ENCODE results near the gene HADH. TPM values are rescaled to one million over a fixed set of nuclear protein-coding genes. Genes with fewer than 3 reads are reported as not detected.

The HADH gene
- total RNA-seq, 2 donors from 2014 or later: 44.0 to 48.1 TPM

DNA sequence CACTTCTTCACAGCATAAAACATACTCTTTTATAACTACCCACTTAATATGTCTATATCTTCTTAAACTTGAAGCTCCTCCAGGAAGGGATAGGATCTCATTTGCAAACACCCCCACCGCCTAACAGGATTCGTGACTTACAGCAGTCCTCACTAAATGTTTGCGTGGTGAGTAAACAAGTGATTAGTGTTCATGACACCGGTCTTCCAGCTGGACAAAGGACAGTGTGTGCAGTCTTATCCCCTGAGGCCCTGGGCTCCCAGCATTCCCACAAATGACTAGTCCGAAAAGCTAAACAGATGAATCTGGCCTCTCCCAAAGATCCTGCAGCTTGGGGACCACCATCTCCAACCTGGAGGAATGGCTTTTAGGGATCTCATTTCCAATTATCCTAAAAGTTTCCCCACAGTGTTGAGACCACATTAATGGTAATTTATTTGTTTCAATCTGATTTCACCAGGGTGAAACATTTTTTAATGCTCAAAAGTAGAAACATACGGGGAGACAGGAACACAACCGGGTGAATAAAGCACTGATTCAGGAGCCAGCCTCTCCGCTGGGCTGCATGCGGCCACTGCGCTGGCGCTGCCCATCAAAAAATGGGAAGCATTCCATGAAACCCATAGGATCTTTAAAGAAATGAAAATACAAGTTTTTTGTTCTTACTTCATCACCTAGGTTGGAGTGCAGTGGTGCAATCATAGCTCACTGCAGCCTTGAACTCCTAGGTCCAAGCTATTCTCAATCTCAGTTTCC is 69.2 kb downstream of the HADH start:
- Mint-ChIP-seq H3K9me3 (no peaks in the 10 kb centered on the region), H3K27ac (peak overlapping the region; percentile 11 to 76), H3K36me3 (peaks cover 8 to 43% of the 10 kb centered on the region in 2 donors)
- no peak for DNase-seq (ENCODE audit: low spot score in 2 of 2)
- ATAC-seq: no peak

DNA sequence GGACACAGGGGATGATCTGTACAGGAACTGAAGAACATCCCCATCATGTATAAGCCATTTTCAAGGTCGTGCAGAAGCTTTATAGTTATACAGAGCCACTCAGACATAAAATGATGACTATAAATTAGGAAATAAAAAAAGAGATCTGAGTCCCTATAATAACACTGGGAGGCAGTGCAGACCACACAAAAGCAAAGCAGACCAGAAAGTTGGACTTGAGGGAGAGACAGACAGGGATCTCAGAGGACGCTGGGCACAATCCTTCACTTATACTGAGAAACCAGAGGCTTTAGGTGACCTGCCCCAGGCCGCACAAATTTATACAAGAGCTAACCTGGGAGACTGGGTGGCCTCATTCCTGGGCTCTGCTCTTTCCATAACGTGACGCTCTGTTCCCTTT is 70.5 kb downstream of the HADH start:
- DNase-seq (ENCODE audit: low spot score in 2 of 2): no peak
- ATAC-seq: no peak
- Mint-ChIP-seq H3K9me3 (no peaks in the 10 kb centered on the region), H3K36me3 (peaks cover 6 to 51% of the 10 kb centered on the region in 2 donors), H3K27ac (peak overlapping the region; percentile 25 to 38)

DNA sequence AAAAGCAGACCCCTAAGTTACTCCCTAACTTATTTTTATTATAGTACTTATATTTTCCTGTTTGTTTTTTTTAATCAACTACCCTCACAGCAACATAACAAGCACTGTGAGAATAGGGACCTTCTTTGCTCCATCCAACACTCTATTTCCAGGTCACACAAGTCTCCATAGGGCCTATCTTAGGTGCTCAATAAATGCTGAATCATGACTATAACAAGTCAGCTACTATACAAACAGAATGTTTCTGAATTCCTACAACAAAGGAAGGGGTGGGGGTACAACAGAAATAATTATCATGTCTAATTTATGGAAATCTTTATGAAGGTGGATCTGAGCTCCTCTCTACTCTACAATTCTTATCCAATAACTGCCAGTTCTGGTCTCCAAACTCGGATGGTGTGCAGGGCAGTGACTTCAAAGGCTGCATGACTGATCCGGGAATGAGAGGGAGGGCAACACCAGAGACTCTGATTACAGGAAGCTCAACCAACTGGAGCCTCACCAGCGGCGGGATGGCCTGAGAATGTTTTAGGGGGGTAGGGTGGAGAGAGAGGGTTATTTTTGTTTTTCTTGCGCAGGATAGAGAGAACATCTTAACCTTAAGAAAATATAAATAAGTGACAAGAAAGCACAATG is 71.1 kb downstream of the HADH start:
- peak overlapping the region; percentile 25 to 53 for H3K27ac Mint-ChIP-seq
- no peaks in the 10 kb centered on the region for H3K9me3 Mint-ChIP-seq
- peaks cover 6 to 49% of the 10 kb centered on the region in 2 donors for H3K36me3 Mint-ChIP-seq

DNA sequence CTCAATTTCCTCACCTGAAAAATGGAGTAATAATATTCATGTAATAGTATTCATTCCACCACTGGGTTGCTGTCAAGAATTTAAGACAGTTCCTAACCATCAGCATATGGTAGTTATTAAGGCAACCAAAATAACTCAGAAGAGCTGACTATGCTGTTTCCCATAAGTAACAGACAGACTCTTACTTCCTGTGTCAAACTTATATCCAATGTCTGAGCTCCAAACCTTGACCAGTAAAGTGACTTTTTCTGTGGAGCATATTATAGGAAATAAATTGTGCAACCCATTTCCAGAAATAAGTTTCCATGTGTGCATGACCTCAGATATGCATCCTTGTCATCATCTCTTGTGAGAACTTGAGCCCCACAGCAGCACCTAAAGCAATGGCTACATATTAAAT is 78.8 kb downstream of the HADH start:
- Mint-ChIP-seq H3K27ac (peak overlapping the region; percentile 48 to 56), H3K9me3 (no peaks in the 10 kb centered on the region), H3K36me3 (peaks cover 9 to 78% of the 10 kb centered on the region in 2 donors)
- no peak for ATAC-seq
- DNase-seq (ENCODE audit: low spot score in 2 of 2): no peak

More for the DNA sequence above, 71.1 kb downstream of the HADH start:
- ATAC-seq (no peak), DNase-seq (ENCODE audit: low spot score in 2 of 2) (no peak)

DNA sequence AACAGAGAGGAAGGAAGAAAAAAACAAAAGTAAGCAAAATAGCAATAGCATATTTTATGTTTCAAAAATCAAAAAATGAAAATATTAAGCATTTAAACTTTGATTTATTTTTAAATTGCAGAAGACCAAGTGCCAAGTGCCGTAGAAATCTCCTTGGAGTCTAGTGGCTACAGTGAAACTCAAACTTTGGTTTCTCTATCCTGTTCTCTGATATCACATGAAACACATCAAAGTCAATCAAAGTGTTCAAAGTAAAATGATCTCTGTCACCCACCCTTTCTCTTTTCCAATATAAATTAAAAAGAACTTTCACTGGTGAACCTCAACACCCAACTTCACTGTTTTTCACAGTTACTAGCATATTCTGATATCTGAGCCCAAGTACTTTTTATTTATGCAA is 81.1 kb downstream of the HADH start:
- ATAC-seq: peak; percentile 36 to 43
- Mint-ChIP-seq H3K36me3 (peaks cover 22 to 78% of the 10 kb centered on the region in 2 donors), H3K9me3 (no peaks in the 10 kb centered on the region), H3K27ac (peak overlapping the region; percentile 68 to 92)
- no peak for DNase-seq (ENCODE audit: low spot score in 2 of 2)

DNA sequence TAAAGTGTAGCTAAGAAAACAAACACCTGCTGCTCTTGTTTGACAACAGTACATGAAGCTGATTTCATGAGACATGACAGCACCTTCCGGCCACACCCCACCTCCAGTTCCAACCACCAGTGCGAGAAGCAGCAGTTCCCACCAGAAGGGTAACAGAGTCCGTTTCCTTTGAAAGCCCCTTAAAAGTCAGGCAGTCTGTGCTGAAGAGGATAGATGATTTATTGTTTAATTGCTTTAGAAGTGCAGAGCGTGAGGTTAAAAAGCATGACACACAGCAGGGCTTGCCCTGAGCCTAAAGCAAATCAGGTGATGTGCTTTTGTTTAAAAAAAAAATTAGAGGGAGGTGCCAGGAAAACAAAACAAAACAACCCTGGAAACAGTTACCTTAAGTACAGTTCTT is 82.6 kb downstream of the HADH start:
- Mint-ChIP-seq H3K9me3 (no peaks in the 10 kb centered on the region), H3K27ac (peak overlapping the region; percentile 68 to 92), H3K36me3 (peaks cover 22 to 65% of the 10 kb centered on the region in 2 donors)
- no peak for DNase-seq (ENCODE audit: low spot score in 2 of 2)
- peak; percentile 68 to 74 for ATAC-seq

DNA sequence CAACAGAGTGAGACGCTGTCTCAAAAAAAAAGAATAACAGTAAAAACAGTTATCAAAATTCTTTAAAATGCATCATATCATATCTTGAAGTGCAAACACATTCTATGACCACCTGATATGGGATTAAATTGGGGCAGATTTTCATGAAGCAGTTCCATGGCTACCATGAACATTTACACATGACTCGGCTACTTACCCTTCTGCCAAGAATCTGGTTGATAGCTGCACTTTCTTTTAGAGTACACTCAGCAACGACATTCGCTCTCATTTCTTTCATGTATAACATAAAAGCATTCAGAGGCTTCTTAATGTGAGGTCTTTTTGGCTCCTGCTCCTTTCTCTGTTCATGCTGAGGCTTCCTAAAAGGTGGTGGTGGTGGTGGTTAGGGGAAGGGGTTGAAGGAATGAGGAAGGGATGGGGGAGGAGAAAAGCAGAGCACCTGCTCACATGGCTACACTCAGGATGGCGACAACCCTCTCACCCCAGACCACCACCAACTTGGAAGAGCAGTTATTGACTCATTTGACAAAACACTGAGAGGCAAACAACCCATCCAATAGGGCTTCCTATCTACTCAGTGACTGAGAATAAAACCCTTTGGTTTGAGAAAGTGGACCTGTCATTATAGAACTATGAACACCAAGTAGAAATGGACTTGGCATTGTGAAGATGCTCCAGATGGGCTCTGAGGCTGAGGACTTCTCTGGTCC is 88.5 kb downstream of the HADH start:
- Mint-ChIP-seq H3K9me3 (no peaks in the 10 kb centered on the region), H3K27ac (peak overlapping the region; percentile 82 to 90), H3K36me3 (peaks cover 35 to 67% of the 10 kb centered on the region in 2 donors)
- ATAC-seq (peak; percentile 39 to 42), DNase-seq (ENCODE audit: low spot score in 2 of 2) (no peak)

DNA sequence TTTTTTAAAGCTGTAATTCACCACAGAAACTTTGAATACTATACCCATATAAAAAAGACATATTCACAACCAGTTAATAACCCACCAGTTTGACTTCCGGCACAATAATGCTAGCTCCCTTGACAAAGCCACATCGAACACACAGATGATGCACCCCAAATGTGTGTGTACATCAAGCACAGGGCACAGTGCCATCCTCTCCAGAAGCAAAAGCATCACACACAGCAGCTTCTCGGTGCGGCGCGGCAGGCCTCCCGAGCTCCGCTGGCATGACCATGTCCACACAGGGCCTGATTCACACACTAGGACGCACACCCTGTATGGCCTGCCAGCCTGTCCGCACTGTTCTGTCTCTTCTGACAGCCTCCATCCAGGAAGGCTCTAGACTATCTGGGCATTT is 91.1 kb downstream of the HADH start:
- ATAC-seq (peak; percentile 58 to 75), DNase-seq (ENCODE audit: low spot score in 2 of 2) (peak in 1 of 2 donors; percentile 33)
- H3K36me3 Mint-ChIP-seq: peaks cover 21 to 54% of the 10 kb centered on the region in 2 donors
- H3K27ac Mint-ChIP-seq: peak overlapping the region; percentile 81 to 94
- no peaks in the 10 kb centered on the region for H3K9me3 Mint-ChIP-seq

DNA sequence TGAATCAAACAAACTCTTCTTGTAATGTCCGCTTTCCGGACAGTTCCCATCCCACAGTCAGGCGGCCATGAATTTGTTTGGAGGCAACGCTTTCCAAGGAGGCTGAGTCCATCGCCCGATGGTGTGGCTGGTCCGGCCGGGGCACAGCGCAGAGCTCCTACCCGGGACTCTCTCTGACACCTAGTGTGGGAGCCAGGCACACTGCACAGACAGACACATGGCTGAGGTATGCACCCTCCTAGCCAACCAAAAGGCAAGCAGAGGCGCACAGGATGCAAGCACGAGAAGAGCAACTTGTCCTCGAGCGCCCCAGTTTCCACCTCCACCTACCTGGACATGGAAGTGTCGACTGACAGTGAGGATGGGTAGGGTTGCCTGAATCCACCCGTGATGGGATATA is 91.6 kb downstream of the HADH start:
- peak; percentile 66 to 68 for ATAC-seq
- Mint-ChIP-seq H3K27ac (peak overlapping the region; percentile 81 to 94), H3K36me3 (peaks cover 21 to 54% of the 10 kb centered on the region in 2 donors), H3K9me3 (no peaks in the 10 kb centered on the region)
- no peak for DNase-seq (ENCODE audit: low spot score in 2 of 2)

Other genes starting within 250 kb of the HADH start
- gene SGMS2, start 165.0 kb upstream of the HADH start, total RNA-seq: 1 to 10 TPM in 1 of 2 donors, under 1 TPM in 1; 0.16 to 1.1 TPM
- gene CYP2U1, start 58.3 kb upstream of the HADH start, total RNA-seq: 1 to 10 TPM; 2.1 TPM
- gene LEF1, start 179.0 kb downstream of the HADH start, total RNA-seq: 100 to 1,000 TPM; 205 to 291 TPM